HG03196 (cell line): Measurements from ENCODE around the gene TACC2.
"Not testable (repeated sequence)": the region's sequence is repeated elsewhere in the genome, so short reads cannot be mapped to it uniquely, and the experiment has no call there.

ENCODE experiments used
- ATAC-seq: cut with Tn5 transposase; IDR thresholded peaks from one replicate; pipeline ENCODE4 v1.9.1; 2021; ENCODE audit not compliant: unreplicated experiment

Gene TACC2

GRCh38 chr10:122055252-122055651 lies 66.3 kb downstream of the TACC2 start:
- no peak for ATAC-seq

- no peak for ATAC-seq
Measured at GRCh38 chr10:122056431-122057094, 67.6 kb downstream of the TACC2 start.

GRCh38 chr10:122057841-122058413 lies 69.0 kb downstream of the TACC2 start:
- no peak for ATAC-seq

GRCh38 chr10:122060250-122060649 lies 71.3 kb downstream of the TACC2 start:
- ATAC-seq, result no peak

- no peak for ATAC-seq
Measured at GRCh38 chr10:122062831-122063674, 74.1 kb downstream of the TACC2 start.

- ATAC-seq, result not testable (repeated sequence)
Measured at GRCh38 chr10:122066337-122066939, 77.5 kb downstream of the TACC2 start.

GRCh38 chr10:122068844-122069243 lies 79.9 kb downstream of the TACC2 start:
- ATAC-seq, result no peak

GRCh38 chr10:122072491-122072890 lies 83.5 kb downstream of the TACC2 start:
- ATAC-seq, result no peak

GRCh38 chr10:122073508-122073907 lies 84.5 kb downstream of the TACC2 start:
- ATAC-seq, result no peak

GRCh38 chr10:122075171-122075570 lies 86.2 kb downstream of the TACC2 start:
- ATAC-seq, result no peak

GRCh38 chr10:122075876-122076275 lies 86.9 kb downstream of the TACC2 start:
- ATAC-seq, result not testable (repeated sequence)

GRCh38 chr10:122077311-122077875 lies 88.4 kb downstream of the TACC2 start:
- ATAC-seq, result no peak

- ATAC-seq, result no peak
Measured at GRCh38 chr10:122078326-122078725, 89.4 kb downstream of the TACC2 start.

GRCh38 chr10:122078965-122079795 lies 90.2 kb downstream of the TACC2 start:
- no peak for ATAC-seq

- no peak for ATAC-seq
Measured at GRCh38 chr10:122082616-122083477, 93.9 kb downstream of the TACC2 start.

GRCh38 chr10:122083478-122084025 lies 94.6 kb downstream of the TACC2 start:
- ATAC-seq, result no peak

GRCh38 chr10:122084286-122085041 lies 95.5 kb downstream of the TACC2 start:
- ATAC-seq, result no peak

- no peak for ATAC-seq
Measured at GRCh38 chr10:122085423-122085911, 96.5 kb downstream of the TACC2 start.
